ENCODE measurements around the gene ANKRD13C.

Gene ANKRD13C

DNA sequence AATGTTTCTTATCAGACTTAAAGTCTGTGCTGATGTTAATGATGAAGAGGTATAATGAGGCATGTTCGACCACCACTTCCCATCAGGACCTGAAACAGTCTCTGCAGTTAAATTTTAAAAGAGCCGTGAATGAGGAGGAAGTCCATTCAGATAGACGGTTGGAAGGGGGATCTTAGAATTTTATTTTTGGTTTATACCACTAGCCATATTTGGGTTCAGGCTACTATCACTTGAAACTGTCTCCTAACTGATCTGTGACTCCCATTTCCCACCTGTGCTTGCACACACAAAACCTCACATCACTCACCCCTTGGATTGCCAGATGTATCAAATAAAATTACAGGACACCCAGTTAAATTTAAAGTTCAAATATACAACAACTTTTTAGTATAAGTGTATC lies 9.9 kb upstream of the ANKRD13C start:
- Histone ChIP-seq H3K27ac (no peak overlapping the region), H3K4me3 (ENCODE audit: low read depth in 1 of 2, low read length in 1 of 2) (no peak overlapping the region), H3K9me3 (no peaks in the 10 kb centered on the region), H3K36me3 (no peaks in the 10 kb centered on the region), H3K4me1 (ENCODE audit: control insufficient read depth in 1 of 2, insufficient read depth in 1 of 2, low read depth in 1 of 2, low read length in 1 of 2) (no peaks in the 10 kb centered on the region), H3K27me3 (no peaks in the 10 kb centered on the region)
- TF ChIP-seq, protein P1, sequence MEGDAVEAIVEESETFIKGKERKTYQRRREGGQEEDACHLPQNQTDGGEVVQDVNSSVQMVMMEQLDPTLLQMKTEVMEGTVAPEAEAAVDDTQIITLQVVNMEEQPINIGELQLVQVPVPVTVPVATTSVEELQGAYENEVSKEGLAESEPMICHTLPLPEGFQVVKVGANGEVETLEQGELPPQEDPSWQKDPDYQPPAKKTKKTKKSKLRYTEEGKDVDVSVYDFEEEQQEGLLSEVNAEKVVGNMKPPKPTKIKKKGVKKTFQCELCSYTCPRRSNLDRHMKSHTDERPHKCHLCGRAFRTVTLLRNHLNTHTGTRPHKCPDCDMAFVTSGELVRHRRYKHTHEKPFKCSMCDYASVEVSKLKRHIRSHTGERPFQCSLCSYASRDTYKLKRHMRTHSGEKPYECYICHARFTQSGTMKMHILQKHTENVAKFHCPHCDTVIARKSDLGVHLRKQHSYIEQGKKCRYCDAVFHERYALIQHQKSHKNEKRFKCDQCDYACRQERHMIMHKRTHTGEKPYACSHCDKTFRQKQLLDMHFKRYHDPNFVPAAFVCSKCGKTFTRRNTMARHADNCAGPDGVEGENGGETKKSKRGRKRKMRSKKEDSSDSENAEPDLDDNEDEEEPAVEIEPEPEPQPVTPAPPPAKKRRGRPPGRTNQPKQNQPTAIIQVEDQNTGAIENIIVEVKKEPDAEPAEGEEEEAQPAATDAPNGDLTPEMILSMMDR (IDR thresholded peaks at IDR 0.05): no peak

DNA sequence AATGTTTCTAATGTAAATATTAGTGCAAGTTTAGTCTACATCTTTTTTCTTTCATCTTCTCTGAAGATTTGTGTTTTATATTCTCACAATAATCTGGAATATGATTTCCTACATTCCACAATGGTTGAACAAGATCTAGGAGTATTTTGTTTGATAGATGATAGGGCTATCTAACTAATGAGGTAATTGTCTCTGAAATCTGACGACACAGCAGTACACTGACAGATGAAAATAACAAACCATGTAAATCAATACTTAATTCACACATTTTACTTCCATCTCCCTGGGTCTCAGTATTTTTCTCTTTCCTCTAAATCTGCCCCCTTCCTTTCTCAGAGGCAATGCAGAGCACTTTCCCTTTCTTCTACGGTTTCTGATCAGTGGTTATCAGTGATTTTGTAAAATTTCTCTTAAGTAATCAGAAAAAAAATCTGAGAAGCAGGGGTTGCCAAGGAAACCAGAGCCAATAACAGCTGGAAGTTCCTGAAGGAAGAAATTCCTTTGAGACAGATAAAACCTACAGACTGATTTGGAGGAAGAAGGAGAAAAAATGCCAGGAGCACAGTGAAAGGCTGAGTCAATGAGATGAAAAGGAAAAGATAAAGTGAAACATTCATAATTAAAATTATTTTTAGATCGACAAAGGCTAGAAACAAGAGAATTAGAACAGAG lies 7.3 kb upstream of the ANKRD13C start:
- H3K9me3 ChIP-seq: no peaks in the 10 kb centered on the region
- H3K4me3 ChIP-seq (ENCODE audit: low read depth in 1 of 2, low read length in 1 of 2): no peak overlapping the region
- H3K36me3 ChIP-seq: no peaks in the 10 kb centered on the region
- H3K4me1 ChIP-seq (ENCODE audit: control insufficient read depth in 1 of 2, insufficient read depth in 1 of 2, low read depth in 1 of 2, low read length in 1 of 2): no peaks in the 10 kb centered on the region
- no peaks in the 10 kb centered on the region for H3K27me3 ChIP-seq
- H3K27ac ChIP-seq: no peak overlapping the region
- TF ChIP-seq, protein P1 (IDR thresholded peaks at IDR 0.05): no peak

DNA sequence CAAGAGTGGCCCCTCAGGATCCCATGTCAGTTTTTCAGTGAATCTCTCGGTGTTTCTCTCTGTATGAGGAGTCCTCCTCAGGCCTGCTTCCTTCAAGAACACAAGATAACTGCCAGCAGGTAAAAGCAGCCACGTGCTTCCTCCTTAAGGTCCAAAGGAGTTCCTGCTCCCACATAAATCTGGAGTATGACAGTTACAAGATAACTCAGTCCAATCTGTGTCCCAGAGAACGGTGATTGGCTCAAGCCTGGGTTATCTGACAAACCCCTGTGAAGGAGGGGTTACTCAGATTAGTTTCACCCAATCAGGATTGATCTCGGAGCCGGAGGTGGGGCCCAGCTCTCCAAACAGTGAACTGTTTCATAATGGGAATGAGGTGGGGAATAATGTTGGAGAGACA lies 5.8 kb upstream of the ANKRD13C start:
- no peak overlapping the region for H3K4me3 ChIP-seq (ENCODE audit: low read depth in 1 of 2, low read length in 1 of 2)
- H3K9me3 ChIP-seq: no peaks in the 10 kb centered on the region
- peaks cover 9% of the 10 kb centered on the region for H3K27me3 ChIP-seq
- H3K36me3 ChIP-seq: no peaks in the 10 kb centered on the region
- peaks cover 0 to under 1% of the 10 kb centered on the region in 2 experiments for H3K4me1 ChIP-seq (ENCODE audit: control insufficient read depth in 1 of 2, insufficient read depth in 1 of 2, low read depth in 1 of 2, low read length in 1 of 2)
- TF ChIP-seq, protein P1 (IDR thresholded peaks at IDR 0.05): no peak
- H3K27ac ChIP-seq: no peak overlapping the region

DNA sequence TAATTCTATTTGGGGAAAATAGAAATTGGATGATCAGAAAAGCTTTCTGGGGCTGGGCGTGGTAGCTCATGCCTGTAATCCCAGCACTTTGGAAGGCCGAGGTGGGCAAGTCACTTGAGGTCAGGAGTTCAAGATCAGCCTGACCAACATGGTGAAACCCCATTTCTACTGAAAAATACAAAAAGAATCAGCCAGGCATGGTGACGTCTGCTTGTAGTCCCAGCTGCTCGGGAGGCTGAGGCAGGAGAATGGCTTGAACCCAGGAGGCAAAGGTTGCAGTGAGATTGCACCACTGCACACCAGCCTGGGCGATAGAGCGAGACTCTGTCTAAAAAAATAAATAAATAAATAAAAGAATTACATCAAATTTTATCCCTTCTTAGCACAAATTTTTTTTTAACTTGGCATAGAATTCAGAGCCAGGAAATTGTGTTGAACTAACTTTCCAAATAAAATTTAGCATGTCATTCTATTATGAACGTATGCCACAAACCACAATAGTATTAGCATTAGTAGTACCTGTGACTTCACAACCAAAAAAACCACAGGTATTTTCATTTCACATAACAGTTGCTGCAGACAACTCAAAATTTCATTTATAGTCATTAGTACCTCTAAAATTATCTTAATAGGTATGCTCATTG lies 4.5 kb upstream of the ANKRD13C start:
- Histone ChIP-seq H3K9me3 (no peaks in the 10 kb centered on the region), H3K4me3 (ENCODE audit: low read depth in 1 of 2, low read length in 1 of 2) (no peak overlapping the region), H3K27ac (no peak overlapping the region), H3K4me1 (ENCODE audit: control insufficient read depth in 1 of 2, insufficient read depth in 1 of 2, low read depth in 1 of 2, low read length in 1 of 2) (peaks cover 5 to 13% of the 10 kb centered on the region in 2 experiments), H3K27me3 (peaks cover 22% of the 10 kb centered on the region), H3K36me3 (no peaks in the 10 kb centered on the region)
- TF ChIP-seq, protein P1 (IDR thresholded peaks at IDR 0.05): no peak

DNA sequence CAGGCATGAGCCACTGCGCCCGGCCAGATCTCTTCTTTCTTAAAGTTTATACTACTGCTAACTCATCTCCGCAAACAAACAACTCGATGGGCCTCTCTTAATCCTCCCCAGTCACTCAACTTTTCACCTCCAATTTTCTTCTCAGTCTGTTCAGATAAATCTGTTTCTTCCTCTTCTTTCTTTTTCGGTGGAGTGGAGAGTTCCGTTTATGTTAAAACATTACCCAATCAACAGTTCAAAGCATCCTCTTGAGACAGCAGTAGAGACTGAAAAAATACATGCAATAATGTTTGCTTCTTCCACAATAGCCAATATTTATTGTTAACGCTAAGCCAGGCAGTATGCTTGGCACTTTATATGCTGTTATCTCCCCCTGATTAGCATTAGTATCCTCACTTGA lies 1.4 kb upstream of the ANKRD13C start:
- H3K36me3 ChIP-seq: no peaks in the 10 kb centered on the region
- H3K4me3 ChIP-seq (ENCODE audit: low read depth in 1 of 2, low read length in 1 of 2): no peak overlapping the region
- no peaks in the 10 kb centered on the region for H3K9me3 ChIP-seq
- TF ChIP-seq, protein P1 (IDR thresholded peaks at IDR 0.05): no peak
- no peak overlapping the region for H3K27ac ChIP-seq
- peaks cover 38% of the 10 kb centered on the region for H3K27me3 ChIP-seq
- peaks cover 13 to 24% of the 10 kb centered on the region in 2 experiments for H3K4me1 ChIP-seq (ENCODE audit: control insufficient read depth in 1 of 2, insufficient read depth in 1 of 2, low read depth in 1 of 2, low read length in 1 of 2)
